GM18861 (cell line): ENCODE measurements around the gene MORC2.

ENCODE experiments used
- ATAC-seq: cut with Tn5 transposase; IDR thresholded peaks from one replicate; pipeline ENCODE4 v1.9.1; 2021; ENCODE audit not compliant: unreplicated experiment

The MORC2 gene

GRCh38 chr22:30922151-30922611, 46.4 kb downstream of the MORC2 start:
- no peak for ATAC-seq

GRCh38 chr22:30921108-30921507, 47.5 kb downstream of the MORC2 start:
- no peak for ATAC-seq

GRCh38 chr22:30920407-30920806, 48.2 kb downstream of the MORC2 start:
- no peak for ATAC-seq

GRCh38 chr22:30919973-30920372, 48.6 kb downstream of the MORC2 start:
- no peak for ATAC-seq

GRCh38 chr22:30918761-30919160, 49.8 kb downstream of the MORC2 start:
- ATAC-seq = no peak

- no peak for ATAC-seq
Measured at GRCh38 chr22:30910358-30910757, 58.2 kb downstream of the MORC2 start.

- no peak for ATAC-seq
Measured at GRCh38 chr22:30909306-30909705, 59.3 kb downstream of the MORC2 start.

GRCh38 chr22:30908051-30908461, 60.5 kb downstream of the MORC2 start:
- no peak for ATAC-seq

- no peak for ATAC-seq
Measured at GRCh38 chr22:30906946-30907345, 61.6 kb downstream of the MORC2 start.

GRCh38 chr22:30906411-30906810, 62.2 kb downstream of the MORC2 start:
- ATAC-seq = no peak

- no peak for ATAC-seq
Measured at GRCh38 chr22:30905696-30906341, 62.8 kb downstream of the MORC2 start.

- ATAC-seq = no peak
Measured at GRCh38 chr22:30903876-30904460, 64.6 kb downstream of the MORC2 start.

- no peak for ATAC-seq
Measured at GRCh38 chr22:30902496-30903357, 65.8 kb downstream of the MORC2 start.

GRCh38 chr22:30894371-30894740, 74.2 kb downstream of the MORC2 start:
- no peak for ATAC-seq

GRCh38 chr22:30893434-30894370, 74.9 kb downstream of the MORC2 start:
- no peak for ATAC-seq

GRCh38 chr22:30892731-30893221, 75.8 kb downstream of the MORC2 start:
- no peak for ATAC-seq

- ATAC-seq = no peak
Measured at GRCh38 chr22:30892286-30892685, 76.3 kb downstream of the MORC2 start.

- ATAC-seq = no peak
Measured at GRCh38 chr22:30891781-30892180, 76.8 kb downstream of the MORC2 start.

GRCh38 chr22:30891443-30891755, 77.2 kb downstream of the MORC2 start:
- ATAC-seq = no peak

- no peak for ATAC-seq
Measured at GRCh38 chr22:30890686-30891442, 77.7 kb downstream of the MORC2 start.
